GM18520 (cell line): ENCODE data around the gene RPS10.
"Not testable (repeated sequence)": the region's sequence is repeated elsewhere in the genome, so short reads cannot be mapped to it uniquely, and the experiment has no call there.

ENCODE experiments used
- ATAC-seq: cut with Tn5 transposase; IDR thresholded peaks from one replicate; pipeline ENCODE4 v1.9.1; 2021; ENCODE audit not compliant: unreplicated experiment

The RPS10 gene

GRCh38 chr6:34451192-34451591 lies 25.3 kb upstream of the RPS10 start:
- no peak for ATAC-seq

- no peak for ATAC-seq
These were observed 22.0 kb upstream of the RPS10 start for GRCh38 chr6:34447910-34448309.

GRCh38 chr6:34447386-34447785 lies 21.5 kb upstream of the RPS10 start:
- no peak for ATAC-seq

GRCh38 chr6:34445313-34445860 lies 19.5 kb upstream of the RPS10 start:
- ATAC-seq: no peak

- ATAC-seq: no peak
These were observed 15.7 kb upstream of the RPS10 start for GRCh38 chr6:34441526-34441925.

GRCh38 chr6:34439442-34439841 lies 13.6 kb upstream of the RPS10 start:
- no peak for ATAC-seq

- no peak for ATAC-seq
These were observed 12.8 kb upstream of the RPS10 start for GRCh38 chr6:34438705-34439104.

- no peak for ATAC-seq
These were observed 11.7 kb upstream of the RPS10 start for GRCh38 chr6:34437644-34437970.

- ATAC-seq: no peak
These were observed 11.2 kb upstream of the RPS10 start for GRCh38 chr6:34436803-34437643.

- ATAC-seq: no peak
These were observed 10.0 kb upstream of the RPS10 start for GRCh38 chr6:34435916-34436315.

GRCh38 chr6:34425132-34425497 lies 754 bp downstream of the RPS10 start:
- ATAC-seq: no peak

- ATAC-seq: no peak
These were observed 1.4 kb downstream of the RPS10 start for GRCh38 chr6:34424200-34425131.

GRCh38 chr6:34423254-34423653 lies 2.6 kb downstream of the RPS10 start:
- ATAC-seq: no peak

- ATAC-seq: no peak
These were observed 7.5 kb downstream of the RPS10 start for GRCh38 chr6:34418367-34418766.

- ATAC-seq: no peak
These were observed 8.9 kb downstream of the RPS10 start for GRCh38 chr6:34416877-34417371.

GRCh38 chr6:34414999-34415858 lies 10.6 kb downstream of the RPS10 start:
- no peak for ATAC-seq

GRCh38 chr6:34412643-34413214 lies 13.1 kb downstream of the RPS10 start:
- ATAC-seq: no peak

- no peak for ATAC-seq
These were observed 13.9 kb downstream of the RPS10 start for GRCh38 chr6:34412016-34412415.

- ATAC-seq: not testable (repeated sequence)
These were observed 18.0 kb downstream of the RPS10 start for GRCh38 chr6:34407915-34408314.

- no peak for ATAC-seq
These were observed 29.4 kb downstream of the RPS10 start for GRCh38 chr6:34396518-34396917.
